IPS-20b (cell line): ENCODE data around the gene FOXL2.

ENCODE experiments used
- H3K27ac ChIP-seq: one replicate; pipeline ENCODE4 v1.5.1; 2013; ENCODE audit warnings: low read length
- H3K27me3 ChIP-seq: 2 replicates; pipeline ENCODE4 v1.6.1; 2013; ENCODE audit warnings: mild to moderate bottlenecking, low read length, inconsistent platforms; ENCODE audit not compliant: insufficient read depth
- H3K36me3 ChIP-seq: 2 replicates; pipeline ENCODE4 v1.6.1; 2013; ENCODE audit warnings: low read depth, mild to moderate bottlenecking, inconsistent platforms, low read length, moderate library complexity; ENCODE audit not compliant: insufficient read depth
- H3K4me1 ChIP-seq: 2 replicates; pipeline ENCODE4 v1.6.1; 2013; ENCODE audit warnings: mild to moderate bottlenecking, control low read depth, inconsistent platforms, low read length, moderate library complexity; ENCODE audit not compliant: insufficient read depth
- H3K4me3 ChIP-seq: 2 replicates; pipeline ENCODE4 v1.5.1; 2013; ENCODE audit warnings: mild to moderate bottlenecking, low read length, inconsistent platforms
- H3K9ac ChIP-seq: 2 replicates; pipeline ENCODE4 v1.6.1; 2013; ENCODE audit warnings: low read depth, mild to moderate bottlenecking, inconsistent platforms, low read length, moderate library complexity
- H3K9me3 ChIP-seq: 2 replicates; pipeline ENCODE4 v1.6.1; 2013; ENCODE audit warnings: mild to moderate bottlenecking, low read depth, low read length, inconsistent platforms; ENCODE audit not compliant: insufficient read depth

Gene FOXL2

DNA sequence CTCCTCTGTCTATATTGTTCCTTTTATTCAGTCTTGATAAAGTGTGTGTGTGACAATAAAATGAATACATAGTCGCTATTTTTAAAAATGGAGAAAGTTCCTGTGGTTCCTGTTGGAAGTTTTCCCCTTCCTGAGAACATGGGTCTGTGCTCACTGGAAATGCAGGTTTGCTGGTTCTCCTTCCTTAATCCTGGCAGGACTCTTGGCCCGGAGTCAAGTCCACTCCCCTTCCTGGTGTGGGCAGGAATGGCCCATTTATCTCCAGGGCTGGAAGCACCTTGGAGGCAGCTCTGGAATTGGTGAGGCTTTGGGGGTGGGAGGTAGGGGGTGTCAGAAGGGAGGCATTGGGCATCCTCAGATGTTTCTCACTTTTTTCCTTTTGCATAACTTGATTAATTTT, 30.1 kb downstream of the FOXL2 start:
- H3K9ac ChIP-seq, result no peak overlapping the region
- H3K4me1 ChIP-seq, result no peaks in the 10 kb centered on the region; the same call in 1 of the 2 replicates
- no peak overlapping the region for H3K27ac ChIP-seq
- H3K4me3 ChIP-seq, result no peak overlapping the region
- H3K9me3 ChIP-seq, result no peaks in the 10 kb centered on the region
- H3K27me3 ChIP-seq, result peaks cover 12% of the 10 kb centered on the region; the same call in 1 of the 2 replicates
- H3K36me3 ChIP-seq, result no peaks in the 10 kb centered on the region

DNA sequence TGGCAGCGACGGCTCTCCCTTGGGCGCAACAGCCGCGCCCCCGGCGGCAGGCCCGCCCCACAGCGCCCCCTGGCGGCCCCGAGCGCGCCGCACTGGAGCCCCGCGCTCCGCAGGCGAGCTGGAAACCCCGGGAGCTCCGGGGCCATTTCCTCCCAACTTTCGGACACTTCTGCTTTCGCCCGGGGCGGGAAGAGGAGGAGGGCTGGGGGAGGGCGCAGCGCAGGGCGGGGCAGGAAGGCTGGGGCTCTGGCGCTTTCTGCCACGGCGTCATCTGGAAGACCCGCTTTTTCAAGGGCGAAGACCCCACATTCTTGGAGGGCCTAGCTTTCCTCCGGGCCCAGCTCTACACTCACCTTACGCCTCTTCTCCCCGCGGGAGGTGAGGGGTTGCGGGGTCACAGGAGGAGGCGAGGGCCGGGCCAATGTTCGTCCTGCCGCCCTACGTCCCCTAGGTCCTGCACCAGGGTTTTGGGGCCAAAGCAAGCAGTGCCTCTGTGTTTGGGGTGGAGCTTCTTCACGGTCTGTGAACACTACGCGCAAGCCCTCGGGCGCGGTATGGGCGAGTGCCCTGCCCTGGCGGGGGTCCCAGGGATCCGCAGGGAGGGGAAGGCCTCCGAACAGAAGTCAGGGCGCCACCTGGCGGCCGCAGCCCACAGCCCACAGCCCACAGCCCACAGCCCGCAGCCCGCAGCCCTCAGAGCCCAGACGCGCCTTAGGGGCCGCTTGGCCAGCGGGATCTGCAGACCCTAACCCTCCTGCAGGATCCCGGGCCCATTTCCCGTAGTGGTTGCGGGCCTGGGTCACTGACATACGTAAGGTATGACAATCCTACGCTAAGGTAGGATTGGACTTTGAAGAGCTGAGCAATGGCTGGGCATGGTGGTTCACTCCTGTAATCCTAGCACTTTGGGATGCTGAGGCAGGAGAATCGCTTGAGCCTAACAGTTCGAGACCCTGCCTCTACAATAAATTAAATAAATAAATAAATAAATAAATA, 31.1 kb downstream of the FOXL2 start:
- Histone ChIP-seq H3K27ac (no peak overlapping the region), H3K9me3 (no peaks in the 10 kb centered on the region), H3K4me3 (peak overlapping the region; percentile 84), H3K36me3 (no peaks in the 10 kb centered on the region), H3K27me3 (peaks cover 12% of the 10 kb centered on the region; the same call in 1 of the 2 replicates), H3K4me1 (no peaks in the 10 kb centered on the region; the same call in 1 of the 2 replicates), H3K9ac (peak overlapping the region; percentile 80)

GRCh38 chr3:138914870-138915502, 32.0 kb downstream of the FOXL2 start:
- no peaks in the 10 kb centered on the region; the same call in 1 of the 2 replicates for H3K4me1 ChIP-seq
- H3K9ac ChIP-seq, result peak overlapping the region; percentile 50; the same call in 1 of the 2 replicates
- H3K27ac ChIP-seq, result no peak overlapping the region
- peak overlapping the region; percentile 84 for H3K4me3 ChIP-seq
- no peaks in the 10 kb centered on the region for H3K9me3 ChIP-seq
- peaks cover 12% of the 10 kb centered on the region; the same call in 1 of the 2 replicates for H3K27me3 ChIP-seq
- H3K36me3 ChIP-seq, result no peaks in the 10 kb centered on the region

GRCh38 chr3:138913766-138914165, 33.2 kb downstream of the FOXL2 start:
- no peak overlapping the region for H3K27ac ChIP-seq
- H3K27me3 ChIP-seq, result peaks cover 12% of the 10 kb centered on the region; the same call in 1 of the 2 replicates
- H3K4me3 ChIP-seq, result no peak overlapping the region
- no peaks in the 10 kb centered on the region for H3K9me3 ChIP-seq
- no peak overlapping the region for H3K9ac ChIP-seq
- H3K4me1 ChIP-seq, result no peaks in the 10 kb centered on the region; the same call in 1 of the 2 replicates
- no peaks in the 10 kb centered on the region for H3K36me3 ChIP-seq

DNA sequence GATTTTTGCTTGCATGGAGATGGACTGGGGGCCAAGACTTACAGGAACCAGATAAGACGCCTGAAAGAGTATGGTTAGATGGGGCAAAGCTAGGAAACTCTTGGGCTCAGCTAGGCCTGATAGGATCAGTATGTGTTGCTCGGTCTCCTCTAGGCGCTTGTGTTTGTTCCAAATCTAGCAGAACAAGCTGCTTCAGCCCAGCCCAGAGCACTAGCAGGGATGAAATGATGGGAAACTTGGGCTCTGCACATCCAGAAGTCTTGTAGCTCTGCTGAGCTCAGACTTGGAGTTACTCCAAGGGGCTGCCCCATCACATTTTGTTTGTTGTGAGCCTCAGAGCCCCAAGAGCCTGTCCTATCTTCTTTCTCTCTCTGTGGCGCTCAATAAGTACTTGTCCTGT, 34.7 kb downstream of the FOXL2 start:
- Histone ChIP-seq H3K4me3 (no peak overlapping the region), H3K9ac (no peak overlapping the region), H3K27ac (no peak overlapping the region), H3K9me3 (no peaks in the 10 kb centered on the region), H3K27me3 (peaks cover 12% of the 10 kb centered on the region; the same call in 1 of the 2 replicates), H3K4me1 (no peaks in the 10 kb centered on the region; the same call in 1 of the 2 replicates), H3K36me3 (no peaks in the 10 kb centered on the region)

DNA sequence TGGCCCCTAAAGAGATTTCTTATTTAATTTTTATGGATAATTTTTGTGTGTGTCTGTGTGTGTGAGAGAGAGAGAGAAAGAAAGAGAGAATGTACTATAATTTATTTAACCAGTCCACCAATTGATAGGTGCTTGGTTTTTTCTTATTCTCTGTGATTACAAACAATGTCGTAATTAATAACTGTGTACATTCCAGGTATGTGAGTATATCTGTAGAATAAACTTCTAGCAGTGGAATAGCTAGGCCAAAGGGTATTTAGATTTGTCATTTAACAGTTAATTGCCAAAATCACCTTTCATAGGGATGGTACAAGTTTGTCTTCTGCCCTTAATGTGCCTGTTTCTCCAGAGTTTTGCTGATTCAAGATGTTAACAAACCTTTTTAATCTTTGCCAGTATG, 35.3 kb downstream of the FOXL2 start:
- Histone ChIP-seq H3K9ac (no peak overlapping the region), H3K27ac (no peak overlapping the region), H3K27me3 (peaks cover 9% of the 10 kb centered on the region; the same call in 1 of the 2 replicates), H3K9me3 (no peaks in the 10 kb centered on the region), H3K4me3 (no peak overlapping the region), H3K36me3 (no peaks in the 10 kb centered on the region), H3K4me1 (no peaks in the 10 kb centered on the region; the same call in 1 of the 2 replicates)

- Histone ChIP-seq H3K9ac (no peak overlapping the region), H3K36me3 (no peaks in the 10 kb centered on the region), H3K27me3 (0 out of 2 replicates have a peak, but pooled peaks cover 4% of the 10 kb centered on the region), H3K4me1 (no peaks in the 10 kb centered on the region; the same call in 1 of the 2 replicates), H3K9me3 (no peaks in the 10 kb centered on the region), H3K27ac (no peak overlapping the region), H3K4me3 (no peak overlapping the region)
Observed at GRCh38 chr3:138909904-138910303, 37.0 kb downstream of the FOXL2 start.

GRCh38 chr3:138908846-138909245, 38.1 kb downstream of the FOXL2 start:
- Histone ChIP-seq H3K27me3 (no peaks in the 10 kb centered on the region), H3K9me3 (no peaks in the 10 kb centered on the region), H3K36me3 (no peaks in the 10 kb centered on the region), H3K9ac (no peak overlapping the region), H3K4me1 (no peaks in the 10 kb centered on the region), H3K27ac (no peak overlapping the region), H3K4me3 (no peak overlapping the region)

- no peaks in the 10 kb centered on the region for H3K36me3 ChIP-seq
- no peak overlapping the region for H3K27ac ChIP-seq
- H3K4me1 ChIP-seq, result no peaks in the 10 kb centered on the region
- no peak overlapping the region for H3K4me3 ChIP-seq
- H3K9me3 ChIP-seq, result no peaks in the 10 kb centered on the region
- H3K9ac ChIP-seq, result no peak overlapping the region
- H3K27me3 ChIP-seq, result no peaks in the 10 kb centered on the region
Observed at GRCh38 chr3:138907539-138907938, 39.4 kb downstream of the FOXL2 start.

DNA sequence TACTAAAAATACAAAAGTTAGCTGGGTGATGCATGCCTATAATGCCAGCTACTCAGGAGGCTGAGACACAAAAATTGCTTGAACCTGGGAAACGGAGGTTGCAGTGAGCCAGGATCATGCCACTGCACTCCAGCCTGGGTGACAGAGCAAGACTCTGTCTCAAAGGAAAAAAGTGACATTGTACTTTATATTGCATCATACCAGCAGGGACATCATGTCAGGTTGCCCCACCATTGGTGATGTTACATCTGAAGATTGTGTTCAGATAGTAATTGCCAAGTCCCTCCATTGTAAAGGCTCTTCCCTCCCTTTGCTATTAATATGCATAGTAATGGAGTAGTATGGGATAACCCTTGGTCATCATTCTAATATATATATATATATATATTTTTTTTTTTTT, 44.8 kb downstream of the FOXL2 start:
- no peak overlapping the region for H3K4me3 ChIP-seq
- H3K27ac ChIP-seq, result no peak overlapping the region
- H3K27me3 ChIP-seq, result no peaks in the 10 kb centered on the region
- H3K36me3 ChIP-seq, result no peaks in the 10 kb centered on the region
- no peaks in the 10 kb centered on the region for H3K4me1 ChIP-seq
- no peaks in the 10 kb centered on the region for H3K9me3 ChIP-seq
- H3K9ac ChIP-seq, result no peak overlapping the region

GRCh38 chr3:138901567-138901966, 45.4 kb downstream of the FOXL2 start:
- Histone ChIP-seq H3K9ac (no peak overlapping the region), H3K36me3 (no peaks in the 10 kb centered on the region), H3K9me3 (no peaks in the 10 kb centered on the region), H3K4me1 (no peaks in the 10 kb centered on the region), H3K27me3 (no peaks in the 10 kb centered on the region), H3K4me3 (no peak overlapping the region), H3K27ac (no peak overlapping the region)
